GM08714 (cell line): ENCODE measurements around the gene NFATC1.

Experiments used
- H3K4me3 ChIP-seq: fragments of 200-500 bp; sonication (Bioruptor generic); 2 replicates; pipeline ENCODE4 v1.5.1; 2014; ENCODE audit warnings: mild to moderate bottlenecking, low read length, inconsistent platforms
- ZNF274 ChIP-seq: IDR thresholded peaks from 2 replicates; pipeline ENCODE4 v1.6.1; 2012; ENCODE audit warnings: mild to moderate bottlenecking, low read depth, low read length

Gene NFATC1

DNA sequence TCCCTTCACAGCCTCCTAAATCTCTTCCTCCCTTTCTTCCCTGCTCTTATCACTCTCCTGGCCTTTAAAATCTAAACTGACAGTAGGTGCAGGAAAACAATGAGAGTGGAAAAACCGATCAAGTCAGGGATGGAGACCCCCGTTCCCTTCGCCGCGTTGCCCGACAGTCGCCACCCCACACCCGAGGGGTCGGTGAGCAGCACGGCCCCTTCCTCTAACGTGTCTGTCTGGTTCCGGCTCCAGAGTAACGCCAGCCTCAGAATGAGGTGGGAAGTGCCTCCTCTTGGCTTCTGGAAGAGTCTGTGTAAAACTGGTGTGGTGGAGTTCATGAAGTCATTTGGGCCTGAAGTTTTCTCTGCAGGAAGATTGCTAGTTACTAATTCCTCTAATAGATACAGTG is 138.6 kb downstream of the NFATC1 start:
- H3K4me3 ChIP-seq = no peak overlapping the region
- no peak for TF ChIP-seq ZNF274

DNA sequence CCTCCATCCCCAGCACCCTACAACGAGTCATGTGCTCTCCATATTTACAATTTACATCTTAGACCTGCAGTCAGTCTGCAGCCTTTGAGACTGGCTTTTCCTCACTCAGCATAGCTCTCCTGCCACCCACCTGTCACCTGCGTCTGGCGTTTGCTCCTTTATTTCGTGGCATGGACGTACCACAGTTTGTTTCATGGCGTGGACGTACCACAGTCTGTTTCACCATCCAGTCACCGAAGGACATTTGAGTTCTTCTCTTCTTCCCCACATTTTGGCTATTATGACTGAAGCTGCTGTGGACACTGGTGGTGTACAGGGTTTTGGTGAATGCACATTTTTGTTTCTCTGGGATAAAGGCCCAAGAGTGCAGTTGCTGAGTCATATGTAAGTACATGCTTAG is 142.0 kb downstream of the NFATC1 start:
- TF ChIP-seq ZNF274 = no peak
- H3K4me3 ChIP-seq = no peak overlapping the region

DNA sequence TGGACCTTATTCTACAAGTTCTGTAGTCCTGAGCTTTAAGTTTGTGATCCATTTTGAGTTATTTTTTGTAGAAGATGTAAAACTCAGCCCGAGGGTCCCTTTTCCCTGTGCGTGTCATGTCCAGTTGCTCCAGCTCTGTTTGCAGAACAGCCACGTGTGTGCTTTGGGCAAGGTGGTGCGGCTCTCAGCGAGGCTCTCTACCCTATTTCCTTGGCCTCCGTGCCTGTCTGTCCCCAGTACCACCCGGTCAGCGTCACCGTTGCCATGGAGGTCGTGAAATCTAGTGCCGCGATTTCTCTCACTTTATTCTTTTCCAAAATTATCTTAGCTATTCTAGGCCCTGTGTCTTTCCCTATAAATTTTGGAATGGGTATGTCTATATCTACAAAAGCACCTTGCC is 142.9 kb downstream of the NFATC1 start:
- no peak overlapping the region for H3K4me3 ChIP-seq
- TF ChIP-seq ZNF274 = no peak

- TF ChIP-seq ZNF274 = no peak
Measured at GRCh38 chr18:79540161-79540903, 144.6 kb downstream of the NFATC1 start.

GRCh38 chr18:79540904-79541282 is 145.2 kb downstream of the NFATC1 start:
- no peak for TF ChIP-seq ZNF274
- no peak overlapping the region for H3K4me3 ChIP-seq

More at GRCh38 chr18:79540161-79540903, 144.6 kb downstream of the NFATC1 start:
- no peak overlapping the region for H3K4me3 ChIP-seq

GRCh38 chr18:79542213-79542612 is 146.5 kb downstream of the NFATC1 start:
- no peak for TF ChIP-seq ZNF274
- no peak overlapping the region for H3K4me3 ChIP-seq

DNA sequence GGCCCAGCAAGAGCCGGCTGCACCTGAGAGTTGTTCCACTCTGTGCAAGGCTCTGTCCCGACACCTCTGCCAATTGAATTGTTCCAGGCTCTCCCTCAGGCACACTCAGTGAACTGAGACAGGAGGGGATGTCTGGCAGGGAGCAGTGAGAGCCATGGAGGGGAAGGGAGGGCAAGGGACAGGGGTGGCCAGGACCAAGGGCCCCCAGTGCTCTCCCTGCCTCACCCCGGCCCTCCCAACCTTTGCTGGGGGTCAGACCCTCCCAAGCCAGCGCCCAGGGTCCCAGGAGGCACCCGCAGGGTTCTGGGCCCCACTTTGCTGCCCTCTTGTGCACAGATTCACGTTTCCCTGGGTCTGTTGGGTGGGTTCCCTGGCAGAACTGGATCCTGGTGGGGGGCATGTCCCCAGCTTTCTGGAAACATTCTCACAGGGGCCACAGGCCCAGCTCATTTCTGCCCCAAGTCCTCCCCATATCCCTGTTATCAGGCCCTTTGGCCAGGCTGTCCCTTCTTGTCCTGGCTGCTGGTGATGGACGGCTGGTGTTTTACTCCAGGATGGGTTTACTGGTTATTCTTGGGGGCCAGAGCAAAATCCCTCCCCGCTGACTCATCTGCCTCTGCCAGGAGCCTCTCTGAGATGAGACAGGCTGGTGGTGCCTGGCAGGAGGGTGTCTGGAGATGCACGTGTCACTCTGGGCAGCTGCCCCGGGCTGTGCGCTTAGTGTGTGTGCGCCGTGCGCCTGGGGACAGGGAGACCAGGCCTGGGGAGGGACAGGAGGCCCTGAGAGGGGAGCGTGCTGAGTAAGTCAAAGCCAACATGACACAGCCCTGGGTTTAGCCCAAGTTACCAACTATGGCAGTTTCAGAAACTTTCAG is 147.4 kb downstream of the NFATC1 start:
- no peak for TF ChIP-seq ZNF274
- H3K4me3 ChIP-seq = no peak overlapping the region

GRCh38 chr18:79543861-79544385 is 148.2 kb downstream of the NFATC1 start:
- H3K4me3 ChIP-seq = no peak overlapping the region
- TF ChIP-seq ZNF274 = no peak

GRCh38 chr18:79544386-79544963 is 148.7 kb downstream of the NFATC1 start:
- TF ChIP-seq ZNF274 = no peak
- no peak overlapping the region for H3K4me3 ChIP-seq

- no peak overlapping the region for H3K4me3 ChIP-seq
- no peak for TF ChIP-seq ZNF274
Measured at GRCh38 chr18:79545255-79545654, 149.5 kb downstream of the NFATC1 start.

DNA sequence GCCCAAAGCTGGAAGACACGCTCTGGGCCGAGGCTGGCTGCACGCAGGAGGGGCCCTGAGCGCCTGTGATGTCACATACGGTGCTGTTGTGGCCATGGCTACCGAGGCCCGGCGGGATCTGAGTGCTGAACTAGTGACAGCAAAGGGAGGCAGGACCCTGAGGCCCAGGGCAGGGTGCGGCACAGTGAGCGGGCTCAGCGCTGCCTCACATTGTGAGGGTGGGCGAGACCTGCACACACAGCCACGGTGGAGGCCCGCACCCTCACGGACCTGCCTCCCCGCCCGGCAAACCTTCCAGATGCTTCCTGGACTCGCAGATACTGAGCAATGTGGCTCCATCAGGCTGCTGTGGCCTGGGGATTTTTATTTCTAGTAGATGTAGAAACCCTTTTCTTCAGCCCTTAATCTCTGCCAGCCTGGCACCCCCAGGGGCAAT is 150.0 kb downstream of the NFATC1 start:
- H3K4me3 ChIP-seq = no peak overlapping the region
- no peak for TF ChIP-seq ZNF274

GRCh38 chr18:79546781-79547272 is 151.1 kb downstream of the NFATC1 start:
- no peak for TF ChIP-seq ZNF274
- H3K4me3 ChIP-seq = no peak overlapping the region

GRCh38 chr18:79547413-79548076 is 151.8 kb downstream of the NFATC1 start:
- TF ChIP-seq ZNF274 = no peak

DNA sequence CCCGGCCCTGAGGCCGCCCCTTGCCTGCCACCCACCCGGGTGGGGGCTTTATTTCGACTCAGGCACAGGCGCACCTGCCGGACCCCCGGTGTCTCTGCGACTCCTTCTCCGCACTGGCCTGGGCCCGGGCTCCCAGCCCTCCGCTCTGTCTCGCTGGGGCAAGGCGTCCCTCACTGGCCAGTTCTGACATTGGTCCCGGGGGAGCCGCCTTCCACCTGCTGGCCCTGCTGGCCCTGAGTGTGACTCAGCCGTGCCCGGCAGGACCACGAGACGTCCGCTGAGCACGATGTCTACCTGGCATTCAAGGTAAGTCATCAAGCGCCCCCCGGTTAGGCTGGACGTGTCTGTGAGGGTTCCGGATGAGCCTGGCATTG is 152.3 kb downstream of the NFATC1 start:
- TF ChIP-seq ZNF274 = no peak
- no peak overlapping the region for H3K4me3 ChIP-seq

More at GRCh38 chr18:79547413-79548076, 151.8 kb downstream of the NFATC1 start:
- H3K4me3 ChIP-seq = no peak overlapping the region
